H1 (cell line): ENCODE data around the gene MEA1. TPM values are rescaled to one million over a fixed set of nuclear protein-coding genes. Genes with fewer than 3 reads are reported as not detected.

Source experiments
- CTCF ChIA-PET: fragments of 300-600 bp; sonication (Branson Sonifier 250); formaldehyde crosslinking; loops from one replicate; lab custom pipeline; 2021; ENCODE audit not compliant: partially characterized antibody; lab: Charles Lee
- POLR2A ChIA-PET: fragments of 300-600 bp; sonication (Branson Sonifier 250); formaldehyde crosslinking; loops from one replicate; lab custom pipeline; 2021; ENCODE audit warnings: inconsistent platforms; ENCODE audit not compliant: partially characterized antibody; lab: Charles Lee
- DNase-seq, 2 experiments: peaks; one replicate each; pipeline versions ENCODE4 v3.0.0 to v3.0.0-alpha.2; 2010 to 2022; ENCODE audit warnings: low spot score in 2 of 2, low read depth in 1 of 2, mixed read lengths in 1 of 2
- FAIRE-seq: peaks from 2 replicates; lab custom pipeline; 2011; peaks lifted over from hg19 to GRCh38; lab: Jason Lieb, UNC
- H2AFZ ChIP-seq: 2 replicates; pipeline ENCODE4 v1.8.1; 2012; ENCODE audit warnings: low read length, inconsistent platforms
- H2AK5ac ChIP-seq: 2 replicates; pipeline ENCODE4 v1.6.1; 2013; ENCODE audit warnings: low read depth, low read length
- H2BK120ac ChIP-seq: replicated peaks from 2 replicates; pipeline ENCODE3; 2013; ENCODE audit warnings: low read depth, low read length, inconsistent platforms
- H2BK12ac ChIP-seq: 2 replicates; pipeline ENCODE4 v1.6.1; 2013; ENCODE audit warnings: low read depth, low read length
- H2BK15ac ChIP-seq: 2 replicates; pipeline ENCODE4 v1.6.1; 2013; ENCODE audit warnings: low read length
- H2BK20ac ChIP-seq: 2 replicates; pipeline ENCODE4 v1.6.1; 2013; ENCODE audit warnings: low read length
- H2BK5ac ChIP-seq: 2 replicates; pipeline ENCODE4 v1.6.1; 2013; ENCODE audit warnings: low read depth, low read length
- H3K14ac ChIP-seq: 2 replicates; pipeline ENCODE4 v1.6.1; 2013; ENCODE audit warnings: inconsistent platforms; ENCODE audit not compliant: insufficient read length
- H3K18ac ChIP-seq: 2 replicates; pipeline ENCODE4 v1.6.1; 2013; ENCODE audit warnings: low read length; ENCODE audit errors: extremely low read depth
- H3K23ac ChIP-seq: 2 replicates; pipeline ENCODE4 v1.6.1; 2013; ENCODE audit warnings: inconsistent platforms; ENCODE audit not compliant: insufficient read length
- H3K23me2 ChIP-seq: 2 replicates; pipeline ENCODE4 v1.6.1; 2013; ENCODE audit warnings: low read depth, low read length
- H3K27ac ChIP-seq: 2 replicates; pipeline ENCODE4 v1.6.1; 2011; ENCODE audit warnings: low read depth, low read length, inconsistent platforms
- H3K27me3 ChIP-seq, 4 experiments: replicated peaks in 1 of 4; 1 replicate in 1 of 4; 2 replicates in 3 of 4; pipeline versions ENCODE4 v1.6.1 to v1.8.1; 2011 to 2013; ENCODE audit warnings: low read length in 3 of 4, mild to moderate bottlenecking in 3 of 4, inconsistent platforms in 2 of 4, mixed read lengths in 2 of 4, moderate library complexity in 1 of 4; ENCODE audit not compliant: control insufficient read depth in 3 of 4, insufficient read depth in 3 of 4; ENCODE audit errors: extremely low read depth in 1 of 4
- H3K36me3 ChIP-seq, 4 experiments: 2 replicates each; pipeline versions ENCODE4 v1.6.1 to v1.8.1; 2011 to 2013; ENCODE audit warnings: mild to moderate bottlenecking in 4 of 4, low read length in 3 of 4, moderate library complexity in 2 of 4, control low read depth in 1 of 4, inconsistent platforms in 1 of 4; ENCODE audit not compliant: insufficient read depth in 4 of 4, control insufficient read depth in 2 of 4
- H3K4ac ChIP-seq: replicated peaks from 2 replicates; pipeline ENCODE3; 2013; ENCODE audit warnings: low read length, low read depth, mixed read lengths, inconsistent platforms; ENCODE audit not compliant: insufficient read length
- H3K4me1 ChIP-seq, 4 experiments: replicated peaks in 1 of 4; 1 replicate in 1 of 4; 2 replicates in 3 of 4; pipeline versions ENCODE4 v1.6.1 to v1.8.1; 2011 to 2013; ENCODE audit warnings: low read length in 3 of 4, inconsistent platforms in 2 of 4, mixed read lengths in 1 of 4; ENCODE audit not compliant: insufficient read depth in 4 of 4, control insufficient read depth in 3 of 4
- H3K4me2 ChIP-seq, 2 experiments: 2 replicates each; pipeline versions ENCODE4 v1.6.1 to v1.8.1; 2011 to 2013; ENCODE audit warnings: low read depth in 2 of 2, low read length in 2 of 2, control low read depth in 1 of 2, inconsistent platforms in 1 of 2, mild to moderate bottlenecking in 1 of 2; ENCODE audit not compliant: insufficient read depth in 1 of 2
- H3K4me3 ChIP-seq, 4 experiments: fragments of 200-600, 300-600 bp in 1 of 4; sonication (generic), shearing (Covaris generic), sonication (Bioruptor Twin) in 1 of 4; 2 replicates each; pipeline versions ENCODE4 v1.5.1 to v1.8.1; 2011 to 2016; ENCODE audit warnings: low read length in 4 of 4, low read depth in 3 of 4, control low read depth in 2 of 4, inconsistent platforms in 2 of 4, mild to moderate bottlenecking in 2 of 4, mixed read lengths in 1 of 4, moderate library complexity in 1 of 4; ENCODE audit not compliant: insufficient read depth in 2 of 4; ENCODE audit errors: extremely low read depth in 1 of 4
- H3K56ac ChIP-seq: replicated peaks from 2 replicates; pipeline ENCODE3; 2013; ENCODE audit warnings: low read depth, mild to moderate bottlenecking, mixed read lengths, low read length, inconsistent platforms; ENCODE audit not compliant: insufficient read length
- H3K79me1 ChIP-seq: 2 replicates; pipeline ENCODE4 v1.6.1; 2013; ENCODE audit warnings: low read depth, low read length, control low read depth
- H3K79me2 ChIP-seq, 2 experiments: 2 replicates each; pipeline versions ENCODE4 v1.6.1 to v1.8.1; 2012 to 2013; ENCODE audit warnings: low read length in 2 of 2, mild to moderate bottlenecking in 2 of 2, inconsistent platforms in 1 of 2; ENCODE audit not compliant: insufficient read depth in 2 of 2, control insufficient read depth in 1 of 2
- H3K9ac ChIP-seq, 4 experiments: replicated peaks in 1 of 4; 1 replicate in 1 of 4; 2 replicates in 3 of 4; pipeline versions ENCODE4 v1.6.1 to v1.8.1; 2011 to 2013; ENCODE audit warnings: low read depth in 3 of 4, low read length in 3 of 4, control low read depth in 2 of 4, mild to moderate bottlenecking in 2 of 4, moderate library complexity in 2 of 4, inconsistent platforms in 1 of 4; ENCODE audit errors: extremely low read depth in 1 of 4
- H3K9me3 ChIP-seq, 2 experiments: 2 replicates each; pipeline versions ENCODE4 v1.6.1 to v1.8.1; 2012 to 2013; ENCODE audit warnings: mild to moderate bottlenecking in 2 of 2, moderate library complexity in 2 of 2, control low read depth in 1 of 2, inconsistent platforms in 1 of 2, low read depth in 1 of 2, low read length in 1 of 2, mixed read lengths in 1 of 2; ENCODE audit not compliant: insufficient read depth in 2 of 2
- H4K20me1 ChIP-seq, 2 experiments: replicated peaks in 1 of 2; 2 replicates each; pipeline versions ENCODE3 to v1.8.1; 2011 to 2013; ENCODE audit warnings: inconsistent platforms in 2 of 2, low read length in 2 of 2, mild to moderate bottlenecking in 1 of 2; ENCODE audit not compliant: insufficient read depth in 2 of 2, control insufficient read depth in 1 of 2
- H4K5ac ChIP-seq: 2 replicates; pipeline ENCODE4 v1.6.1; 2013; ENCODE audit warnings: low read length, low read depth, mixed read lengths, inconsistent platforms; ENCODE audit not compliant: insufficient read length
- H4K8ac ChIP-seq: 2 replicates; pipeline ENCODE4 v1.8.0; 2013; ENCODE audit warnings: mild to moderate bottlenecking, moderate library complexity, low read length, inconsistent platforms; ENCODE audit not compliant: insufficient read depth; ENCODE audit errors: extremely low read depth
- H4K91ac ChIP-seq: replicated peaks from 2 replicates; pipeline ENCODE3; 2013; ENCODE audit warnings: low read length, mixed read lengths, inconsistent platforms; ENCODE audit not compliant: insufficient read length
- ASH2L ChIP-seq: fragments of 200-600, 300-600 bp; sonication (generic); IDR thresholded peaks from one replicate; pipeline ENCODE4 v1.7.1; 2017; ENCODE audit warnings: low read length
- CBX5 ChIP-seq: fragments of 300-800, 300-1000 bp; sonication (generic); IDR thresholded peaks from 2 replicates; pipeline ENCODE4 v1.7.1; 2016; ENCODE audit warnings: antibody characterized with exemption, low read length, low read depth
- CHD1 ChIP-seq: IDR thresholded peaks from 2 replicates; pipeline ENCODE4 v1.6.1; 2012; ENCODE audit warnings: low read depth, low read length, improper control_type of control experiment
- CTBP2 ChIP-seq: IDR thresholded peaks from 2 replicates; pipeline ENCODE4 v1.7.0; 2011; ENCODE audit warnings: borderline replicate concordance, mild to moderate bottlenecking, moderate library complexity, mixed read lengths, low read length; ENCODE audit not compliant: insufficient read depth, insufficient read length
- EGR1 ChIP-seq: IDR thresholded peaks from 2 replicates; pipeline ENCODE4 v1.6.1; 2011; ENCODE audit warnings: low read depth, low read length, borderline replicate concordance
- FOSL1 ChIP-seq: IDR thresholded peaks from 2 replicates; pipeline ENCODE4 v1.6.1; 2011; ENCODE audit warnings: mild to moderate bottlenecking, low read depth, low read length, moderate library complexity; ENCODE audit not compliant: insufficient read depth
- PHF8 ChIP-seq: fragments of 200-600 bp; sonication (generic); conservative IDR thresholded peaks from 2 replicates; pipeline ENCODE4 v1.7.1; 2012; ENCODE audit warnings: low read depth, mild to moderate bottlenecking, inconsistent platforms, low read length, moderate library complexity
- RAD21 ChIP-seq, 2 experiments: IDR thresholded peaks in 1 of 2; conservative IDR thresholded peaks in 1 of 2; 2 replicates each; pipeline ENCODE4 v1.6.1; 2011; ENCODE audit warnings: low read depth in 2 of 2, low read length in 2 of 2, improper control_type of control experiment in 1 of 2, inconsistent platforms in 1 of 2, mild to moderate bottlenecking in 1 of 2, moderate library complexity in 1 of 2
- SIX5 ChIP-seq: IDR thresholded peaks from 2 replicates; pipeline ENCODE4 v1.6.1; 2011; ENCODE audit warnings: mild to moderate bottlenecking, low read depth, low read length
- SP1 ChIP-seq: IDR thresholded peaks from 2 replicates; pipeline ENCODE4 v1.6.1; 2011; ENCODE audit warnings: low read depth, low read length
- SP4 ChIP-seq: IDR thresholded peaks from 2 replicates; pipeline ENCODE4 v1.6.1; 2012; ENCODE audit warnings: low read length, inconsistent platforms
- TEAD4 ChIP-seq: IDR thresholded peaks from 2 replicates; pipeline ENCODE4 v1.6.1; 2012; ENCODE audit warnings: low read depth, low read length, inconsistent platforms, mixed read lengths
- WGBS, 2 experiments: shearing (Covaris generic) in 1 of 2; methylation state at CpG; one replicate each; pipeline versions ENCODE4 v1.1.6 to v1.1.7; 2013 to 2015; ENCODE audit warnings: low lambda C conversion rate in 2 of 2, mixed read lengths in 2 of 2, inconsistent platforms in 1 of 2, low coverage in 1 of 2, missing lambda C conversion rate in 1 of 2; ENCODE audit not compliant: insufficient replicate concordance in 2 of 2, insufficient coverage in 1 of 2, insufficient read length in 1 of 2; ENCODE audit errors: extremely low coverage in 1 of 2, missing lambda C conversion rate in 1 of 2; 5-methylcytosine and 5-hydroxymethylcytosine counted together
- polyA plus RNA-seq, 7 experiments: library from polyadenylated mRNA; depleted of rRNA in 3 of 7; stranded (reverse) in 5 of 7; unstranded in 2 of 7; fragments of >200 nt in 5 of 7; fragments of 200-250 nt in 2 of 7; gene quantifications; 1 replicate in 5 of 7; 2 replicates in 1 of 7; 4 replicates in 1 of 7; pipeline versions ENCODE4 v1.2.1 to v1.2.3, GENCODE V29; 2011 to 2013; ENCODE audit warnings: missing spikeins in 2 of 7, mixed read lengths in 2 of 7
- total RNA-seq: library from RNA; stranded (reverse); fragmentation: NEBNext Ultra II Directional; extraction: Animal tissue kit (Norgen Biotek cat#: 25700); gene quantifications from 2 replicates; pipeline ENCODE4 v1.2.1, GENCODE V29; 2021
- TF ChIP-seq, protein P1 (sequence below): IDR thresholded peaks from 2 replicates; pipeline ENCODE4 v1.6.1; 2012; ENCODE audit warnings: low read length, inconsistent platforms

The MEA1 gene
- total and polyA plus RNA-seq, 2 of the 8 experiments (the other 6 are each of a cell fraction or from before 2014, with no cell fraction given), result 94.2 to 96.4 TPM

DNA sequence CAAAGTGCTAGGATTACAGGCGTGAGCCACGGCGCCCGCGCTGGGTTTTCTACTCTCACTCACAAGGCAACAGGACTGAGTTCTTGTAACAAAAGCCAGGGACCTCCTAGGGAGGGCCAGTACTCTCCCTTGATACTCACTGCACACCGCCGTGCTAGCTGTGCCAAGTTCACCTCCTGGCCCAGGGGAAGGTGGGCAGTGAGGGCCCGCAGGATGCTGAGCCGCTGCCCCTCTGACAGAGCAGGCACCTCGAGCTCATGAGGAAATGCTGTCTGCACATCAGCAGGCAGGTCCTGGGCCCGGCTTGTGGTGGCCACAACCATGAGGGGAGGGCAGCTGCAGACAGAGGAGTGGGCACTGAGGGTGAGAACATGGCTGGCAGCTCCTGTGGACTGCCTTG, 46.5 kb downstream of the MEA1 start:
- Histone ChIP-seq H2AK5ac (no peak overlapping the region), H4K20me1 (peaks cover 0 to 2% of the 10 kb centered on the region in 2 experiments), H3K27ac (no peak overlapping the region), H2BK12ac (no peak overlapping the region), H4K91ac (no peak overlapping the region), H3K36me3 (peaks cover 0 to 2% (median 0%) of the 10 kb centered on the region in 4 experiments; a peak in 1 of 8 replicates), H4K8ac (no peak overlapping the region), H3K23ac (no peak overlapping the region), H3K56ac (no peak overlapping the region), H3K4ac (no peak overlapping the region), H4K5ac (no peak overlapping the region), H2BK5ac (no peak overlapping the region), H3K79me1 (no peaks in the 10 kb centered on the region; the same call in 1 of the 2 replicates), H3K4me2 (no peak overlapping the region), H2BK20ac (no peak overlapping the region), H3K79me2 (no peaks in the 10 kb centered on the region), H3K23me2 (no peaks in the 10 kb centered on the region), H3K27me3 (no peaks in the 10 kb centered on the region), H3K18ac (no peak overlapping the region), H2AFZ (no peak overlapping the region), H3K14ac (no peak overlapping the region), H3K9ac (no peak overlapping the region), H3K4me1 (peaks cover 0 to 10% (median 4%) of the 10 kb centered on the region in 4 experiments; a peak in 5 of 7 replicates), H3K9me3 (no peaks in the 10 kb centered on the region), H2BK15ac (no peak overlapping the region), H2BK120ac (no peak overlapping the region), H3K4me3 (no peak overlapping the region)
- DNase-seq (no peak), FAIRE-seq (no peak)
- 96% methylated on average over 11 of the region's 11 CpGs; no CpG with 5 or more reads in 1 of the 2 experiments for WGBS, 2 experiments
- ChIA-PET CTCF (interaction anchor here (0.5 to 3.5 kb wide), 3 partner anchors 45 to 658 kb away, joined by 3 to 18 read pairs (median 3); no protein-coding TSS in a partner anchor), POLR2A (interaction anchor here (0.6 to 4.4 kb wide), 2 partner anchors 12 to 203 kb away, joined by 4 to 27 read pairs; partner anchors contain the start of gene PEX6)
- TF ChIP-seq CHD1 (no peak), SP1 (no peak), EGR1 (no peak), TEAD4 (no peak), SIX5 (no peak), SP4 (no peak), CBX5 (no peak), ASH2L (no peak), FOSL1 (no peak), RAD21 (IDR thresholded peaks at IDR 0.05 in 1 of 2, conservative IDR thresholded peaks at IDR 0.05 in 1 of 2; ENCODE audit: low read depth in 2 of 2, low read length in 2 of 2) (no peak), PHF8 (no peak), CTBP2 (no peak)
- TF ChIP-seq, protein P1, sequence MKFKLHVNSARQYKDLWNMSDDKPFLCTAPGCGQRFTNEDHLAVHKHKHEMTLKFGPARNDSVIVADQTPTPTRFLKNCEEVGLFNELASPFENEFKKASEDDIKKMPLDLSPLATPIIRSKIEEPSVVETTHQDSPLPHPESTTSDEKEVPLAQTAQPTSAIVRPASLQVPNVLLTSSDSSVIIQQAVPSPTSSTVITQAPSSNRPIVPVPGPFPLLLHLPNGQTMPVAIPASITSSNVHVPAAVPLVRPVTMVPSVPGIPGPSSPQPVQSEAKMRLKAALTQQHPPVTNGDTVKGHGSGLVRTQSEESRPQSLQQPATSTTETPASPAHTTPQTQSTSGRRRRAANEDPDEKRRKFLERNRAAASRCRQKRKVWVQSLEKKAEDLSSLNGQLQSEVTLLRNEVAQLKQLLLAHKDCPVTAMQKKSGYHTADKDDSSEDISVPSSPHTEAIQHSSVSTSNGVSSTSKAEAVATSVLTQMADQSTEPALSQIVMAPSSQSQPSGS, result no peak
